MM.1S (cell line): ENCODE data around the gene GALNS.

Source experiments
- DNase-seq: peaks from one replicate; pipeline ENCODE4 v3.0.0-alpha.2; 2015
- H2AFZ ChIP-seq: fragments of 300-600 bp; sonication (generic); 2 replicates; pipeline ENCODE4 v1.6.0; 2016; ENCODE audit warnings: antibody characterized with exemption, low read length
- H3F3A ChIP-seq: fragments of 300-600 bp; sonication (generic); 2 replicates; pipeline ENCODE4 v1.6.1; 2016; ENCODE audit warnings: mild to moderate bottlenecking, antibody characterized with exemption, low read length, moderate library complexity, mixed read lengths; ENCODE audit not compliant: insufficient read depth
- H3K27ac ChIP-seq: fragments of 300-600 bp; sonication (generic); 2 replicates; pipeline ENCODE4 v1.5.1; 2016; ENCODE audit warnings: mild to moderate bottlenecking, low read length
- H3K27me3 ChIP-seq: fragments of 300-600 bp; sonication (generic); replicated peaks from 2 replicates; pipeline ENCODE4 v1.6.0; 2016; ENCODE audit warnings: low read length; ENCODE audit not compliant: insufficient read depth
- H3K36me3 ChIP-seq: fragments of 300-600 bp; sonication (generic); replicated peaks from 2 replicates; pipeline ENCODE4 v1.6.1; 2016; ENCODE audit warnings: mild to moderate bottlenecking, low read length, mixed read lengths; ENCODE audit not compliant: insufficient read depth
- H3K4me1 ChIP-seq: fragments of 300-600 bp; sonication (generic); 2 replicates; pipeline ENCODE4 v1.6.1; 2016; ENCODE audit warnings: low read length, mixed read lengths
- H3K4me2 ChIP-seq: fragments of 300-600 bp; sonication (generic); 2 replicates; pipeline ENCODE4 v1.6.0; 2016; ENCODE audit warnings: low read depth, low read length
- H3K4me3 ChIP-seq: fragments of 300-600 bp; sonication (generic); 2 replicates; pipeline ENCODE4 v1.5.1; 2016; ENCODE audit warnings: low read length, mixed read lengths
- H3K79me2 ChIP-seq: fragments of 300-600 bp; sonication (generic); 2 replicates; pipeline ENCODE4 v1.6.1; 2016; ENCODE audit warnings: mixed run types, low read length, mixed read lengths
- H3K9ac ChIP-seq: fragments of 300-600 bp; sonication (generic); 2 replicates; pipeline ENCODE4 v1.6.1; 2016; ENCODE audit warnings: low read length, mixed read lengths
- H3K9me2 ChIP-seq: fragments of 300-600 bp; sonication (generic); replicated peaks from 2 replicates; pipeline ENCODE4 v1.6.1; 2016; ENCODE audit warnings: mild to moderate bottlenecking, low read length, mixed read lengths; ENCODE audit not compliant: insufficient read depth
- H3K9me3 ChIP-seq: fragments of 300-600 bp; sonication (generic); replicated peaks from 2 replicates; pipeline ENCODE4 v1.6.1; 2016; ENCODE audit warnings: mild to moderate bottlenecking, low read length, mixed read lengths; ENCODE audit not compliant: insufficient read depth
- H4K20me1 ChIP-seq: fragments of 300-600 bp; sonication (generic); 2 replicates; pipeline ENCODE4 v1.6.1; 2016; ENCODE audit warnings: mild to moderate bottlenecking, low read length, moderate library complexity, mixed read lengths; ENCODE audit not compliant: insufficient read depth
- EZH2 ChIP-seq: fragments of 300-600 bp; sonication (generic); optimal IDR thresholded peaks from 2 replicates; pipeline ENCODE3; 2017; ENCODE audit warnings: low read depth, mild to moderate bottlenecking, antibody characterized with exemption, low read length, mixed read lengths
- EZH2phosphoT487 ChIP-seq: fragments of 300-600 bp; sonication (generic); IDR thresholded peaks from 2 replicates; pipeline ENCODE4 v1.6.1; 2018; ENCODE audit warnings: antibody characterized with exemption, low read length
- TF ChIP-seq, protein P1 (sequence below): fragments of 300-600 bp; sonication (generic); IDR thresholded peaks from 2 replicates; pipeline ENCODE4 v1.5.1; 2016; ENCODE audit warnings: antibody characterized with exemption, low read length, mixed read lengths

Gene GALNS

DNA sequence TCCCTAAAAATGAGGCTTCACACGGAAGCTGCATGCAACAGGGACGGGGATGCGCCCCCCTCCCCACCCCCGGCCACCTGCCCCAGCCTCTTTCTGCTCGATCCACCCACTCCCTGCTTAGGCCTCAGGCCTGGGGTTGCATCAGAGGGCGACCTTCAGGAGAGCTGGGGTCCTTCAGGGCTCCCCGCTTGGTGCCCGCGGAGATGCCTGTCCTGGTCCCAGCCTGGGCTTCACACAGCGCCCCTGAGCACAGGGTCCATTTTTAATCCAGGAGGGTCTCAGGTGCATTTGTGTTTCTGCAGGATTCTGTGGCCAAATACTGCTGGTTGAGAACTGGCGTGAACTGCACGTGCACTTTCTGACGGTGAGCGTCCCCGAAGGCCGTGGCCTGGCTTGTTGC, 37.6 kb downstream of the GALNS start:
- no peaks in the 10 kb centered on the region for H3K4me1 ChIP-seq
- no peaks in the 10 kb centered on the region for H3K36me3 ChIP-seq
- no peaks in the 10 kb centered on the region for H3K9me3 ChIP-seq
- DNase-seq = no peak
- no peak overlapping the region for H3K4me3 ChIP-seq
- TF ChIP-seq EZH2phosphoT487 (no peak), EZH2 (no peak)
- TF ChIP-seq, protein P1, sequence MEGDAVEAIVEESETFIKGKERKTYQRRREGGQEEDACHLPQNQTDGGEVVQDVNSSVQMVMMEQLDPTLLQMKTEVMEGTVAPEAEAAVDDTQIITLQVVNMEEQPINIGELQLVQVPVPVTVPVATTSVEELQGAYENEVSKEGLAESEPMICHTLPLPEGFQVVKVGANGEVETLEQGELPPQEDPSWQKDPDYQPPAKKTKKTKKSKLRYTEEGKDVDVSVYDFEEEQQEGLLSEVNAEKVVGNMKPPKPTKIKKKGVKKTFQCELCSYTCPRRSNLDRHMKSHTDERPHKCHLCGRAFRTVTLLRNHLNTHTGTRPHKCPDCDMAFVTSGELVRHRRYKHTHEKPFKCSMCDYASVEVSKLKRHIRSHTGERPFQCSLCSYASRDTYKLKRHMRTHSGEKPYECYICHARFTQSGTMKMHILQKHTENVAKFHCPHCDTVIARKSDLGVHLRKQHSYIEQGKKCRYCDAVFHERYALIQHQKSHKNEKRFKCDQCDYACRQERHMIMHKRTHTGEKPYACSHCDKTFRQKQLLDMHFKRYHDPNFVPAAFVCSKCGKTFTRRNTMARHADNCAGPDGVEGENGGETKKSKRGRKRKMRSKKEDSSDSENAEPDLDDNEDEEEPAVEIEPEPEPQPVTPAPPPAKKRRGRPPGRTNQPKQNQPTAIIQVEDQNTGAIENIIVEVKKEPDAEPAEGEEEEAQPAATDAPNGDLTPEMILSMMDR = no peak
- H3K9ac ChIP-seq = no peak overlapping the region
- H3K27me3 ChIP-seq = 0 out of 2 replicates have a peak, but pooled peaks cover 4% of the 10 kb centered on the region
- no peaks in the 10 kb centered on the region for H4K20me1 ChIP-seq
- no peak overlapping the region for H3K27ac ChIP-seq
- no peak overlapping the region for H2AFZ ChIP-seq
- no peak overlapping the region for H3K4me2 ChIP-seq
- H3K79me2 ChIP-seq = no peaks in the 10 kb centered on the region
- no peaks in the 10 kb centered on the region for H3K9me2 ChIP-seq
- H3F3A ChIP-seq = no peaks in the 10 kb centered on the region

DNA sequence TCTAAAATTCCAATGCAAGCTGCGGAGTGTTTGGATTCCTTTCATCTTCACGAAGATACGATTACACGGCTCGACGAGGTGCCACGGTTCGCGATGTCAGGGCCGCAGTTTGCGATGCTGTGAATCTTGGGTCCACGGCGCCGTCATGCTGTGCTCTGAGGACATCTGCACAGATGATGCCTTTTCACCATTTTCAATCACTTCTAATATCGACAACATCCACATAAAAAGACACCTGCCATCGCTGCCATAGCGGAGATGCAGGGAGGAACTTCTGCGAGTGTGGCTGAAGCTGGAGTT, 38.2 kb downstream of the GALNS start:
- H3K27ac ChIP-seq = no peak overlapping the region
- no peak overlapping the region for H3K4me2 ChIP-seq
- H3K4me3 ChIP-seq = no peak overlapping the region
- no peak for DNase-seq
- H2AFZ ChIP-seq = no peak overlapping the region
- no peaks in the 10 kb centered on the region for H3F3A ChIP-seq
- 0 out of 2 replicates have a peak, but pooled peaks cover 4% of the 10 kb centered on the region for H3K27me3 ChIP-seq
- TF ChIP-seq EZH2 (no peak), EZH2phosphoT487 (no peak)
- TF ChIP-seq, protein P1 = no peak
- H3K79me2 ChIP-seq = no peaks in the 10 kb centered on the region
- H4K20me1 ChIP-seq = no peaks in the 10 kb centered on the region
- no peaks in the 10 kb centered on the region for H3K9me2 ChIP-seq
- H3K4me1 ChIP-seq = no peaks in the 10 kb centered on the region
- H3K36me3 ChIP-seq = no peaks in the 10 kb centered on the region
- no peak overlapping the region for H3K9ac ChIP-seq
- no peaks in the 10 kb centered on the region for H3K9me3 ChIP-seq

DNA sequence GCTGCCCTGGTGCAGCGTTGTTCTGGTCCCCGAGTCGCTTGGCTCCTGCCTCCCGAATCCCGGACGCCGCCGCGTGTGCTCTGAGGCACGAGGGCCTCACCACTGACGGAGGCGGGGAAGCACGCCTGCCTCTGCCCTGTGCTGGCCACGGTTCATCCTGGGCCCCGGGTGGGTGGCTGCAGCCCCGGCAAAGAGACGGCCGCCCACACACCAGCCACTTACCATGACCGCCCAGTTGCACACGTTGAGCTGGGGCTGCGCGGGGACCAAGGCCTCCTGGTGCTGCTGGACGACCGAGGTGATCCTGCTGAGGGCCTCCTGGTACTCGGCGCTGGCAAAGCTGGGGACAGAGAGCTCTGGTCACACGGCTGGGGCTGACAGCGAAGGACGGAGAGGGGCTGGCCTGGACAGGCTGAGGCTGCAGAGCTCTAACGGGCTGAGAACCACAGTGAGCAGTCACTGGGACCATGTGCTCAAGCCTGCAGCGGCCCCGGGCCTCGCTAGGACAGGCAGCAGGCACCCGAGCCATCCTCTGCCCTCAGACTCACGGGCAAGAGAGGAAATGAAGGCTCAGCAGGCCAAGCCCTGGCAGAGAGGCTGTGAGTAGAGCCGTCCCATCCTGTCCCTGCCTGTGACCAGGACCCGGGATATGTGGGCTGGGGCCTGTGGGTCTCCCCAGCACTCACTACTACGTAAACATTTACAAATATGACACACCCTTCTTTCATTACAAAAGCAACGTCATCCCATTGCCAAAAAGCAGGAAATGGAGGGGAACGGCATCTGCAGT, 38.8 kb downstream of the GALNS start:
- 0 out of 2 replicates have a peak, but pooled peaks cover 4% of the 10 kb centered on the region for H3K27me3 ChIP-seq
- H3K27ac ChIP-seq = no peak overlapping the region
- H3K9me2 ChIP-seq = no peaks in the 10 kb centered on the region
- H3K36me3 ChIP-seq = no peaks in the 10 kb centered on the region
- H2AFZ ChIP-seq = no peak overlapping the region
- H3K9ac ChIP-seq = no peak overlapping the region
- H3K4me3 ChIP-seq = no peak overlapping the region
- H3K79me2 ChIP-seq = no peaks in the 10 kb centered on the region
- no peak overlapping the region for H3K4me2 ChIP-seq
- H4K20me1 ChIP-seq = no peaks in the 10 kb centered on the region
- TF ChIP-seq EZH2 (no peak), EZH2phosphoT487 (no peak)
- TF ChIP-seq, protein P1 = no peak
- no peaks in the 10 kb centered on the region for H3K9me3 ChIP-seq
- H3K4me1 ChIP-seq = no peaks in the 10 kb centered on the region
- H3F3A ChIP-seq = no peaks in the 10 kb centered on the region
- no peak for DNase-seq
